T-cell (primary cell): ENCODE data around the gene MED26. TPM values are rescaled to one million over a fixed set of nuclear protein-coding genes. Genes with fewer than 3 reads are reported as not detected.

Experiments
- ATAC-seq, 4 experiments: fragments of 200-7000 bp in 3 of 4; fragments of 150-1000 bp in 1 of 4; cut with Tn5 transposase; replicated peaks in 1 of 4; 1 replicate in 3 of 4; 2 replicates in 1 of 4; pipeline ENCODE4 v1.10.0; 2021; ENCODE audit warnings: moderate library complexity in 3 of 4, mild to moderate bottlenecking in 2 of 4, moderate number of reproducible peaks in 1 of 4
- CTCF ChIA-PET, 2 donors: fragments of 300-600 bp; sonication (Branson Sonifier 250); formaldehyde crosslinking; loops; one replicate each; lab custom pipeline; 2022; ENCODE audit warnings: antibody characterized with exemption in 2 of 2; lab: Charles Lee
- POLR2A ChIA-PET, 2 donors: fragments of 300-600 bp; sonication (Branson Sonifier 250); formaldehyde crosslinking; loops; one replicate each; lab custom pipeline; 2022; ENCODE audit warnings: antibody characterized with exemption in 2 of 2; lab: Charles Lee
- DNase-seq, 35 experiments: peaks; one replicate each; pipeline versions ENCODE4 v3.0.0 to v3.0.0-alpha.2; 2013 to 2023
- H3K27ac ChIP-seq: one replicate; pipeline ENCODE4 v1.5.1; 2013; ENCODE audit warnings: low read length
- H3K27me3 ChIP-seq, 2 experiments: replicated peaks in 1 of 2; 1 replicate in 1 of 2; 2 replicates in 1 of 2; pipeline versions ENCODE4 v1.6.1 to v1.7.0; 2013; ENCODE audit warnings: low read length in 1 of 2, mixed read lengths in 1 of 2; ENCODE audit not compliant: control insufficient read depth in 2 of 2, insufficient read depth in 2 of 2; ENCODE audit errors: extremely low read depth in 1 of 2
- H3K36me3 ChIP-seq, 2 donors: 1 replicate in 1 of 2; 2 replicates in 1 of 2; pipeline versions ENCODE4 v1.6.1 to v1.7.0; 2013; ENCODE audit warnings: low read length in 1 of 2; ENCODE audit not compliant: control insufficient read depth in 2 of 2, insufficient read depth in 1 of 2; ENCODE audit errors: extremely low read depth in 1 of 2
- H3K4me1 ChIP-seq, 2 experiments: 1 replicate in 1 of 2; 2 replicates in 1 of 2; pipeline versions ENCODE4 v1.6.1 to v1.7.0; 2013; ENCODE audit warnings: low read length in 2 of 2, mixed read lengths in 1 of 2; ENCODE audit not compliant: insufficient read depth in 2 of 2, control insufficient read depth in 1 of 2; ENCODE audit errors: extremely low read depth in 1 of 2
- H3K4me3 ChIP-seq, 2 donors: 1 replicate in 1 of 2; 2 replicates in 1 of 2; pipeline versions ENCODE4 v1.5.1 to v1.7.0; 2013; ENCODE audit warnings: mild to moderate bottlenecking in 2 of 2, low read length in 1 of 2, moderate library complexity in 1 of 2; ENCODE audit not compliant: control insufficient read depth in 1 of 2; ENCODE audit errors: extremely low read depth in 1 of 2
- H3K9me3 ChIP-seq: 2 replicates; pipeline ENCODE4 v1.7.0; 2013
- H3K27ac Mint-ChIP-seq, 2 donors: one replicate each; pipeline ENCODE4 v1.8.0; 2020 to 2021; ENCODE audit warnings: mild to moderate bottlenecking in 2 of 2, mixed read lengths in 2 of 2
- H3K27me3 Mint-ChIP-seq, 2 donors: one replicate each; pipeline ENCODE4 v1.8.0; 2021 to 2022; ENCODE audit warnings: mixed read lengths in 2 of 2
- H3K36me3 Mint-ChIP-seq: one replicate; pipeline ENCODE4 v1.8.0; 2021; ENCODE audit warnings: mixed read lengths
- H3K4me1 Mint-ChIP-seq, 3 donors: one replicate each; pipeline ENCODE4 v1.8.0; 2020 to 2022; ENCODE audit warnings: mixed read lengths in 3 of 3, mild to moderate bottlenecking in 1 of 3
- H3K4me3 Mint-ChIP-seq, 3 donors: one replicate each; pipeline ENCODE4 v1.8.0; 2020 to 2022; ENCODE audit warnings: mild to moderate bottlenecking in 3 of 3, mixed read lengths in 3 of 3, moderate library complexity in 3 of 3
- H3K9me3 Mint-ChIP-seq, 3 donors: one replicate each; pipeline ENCODE4 v1.8.0; 2020 to 2022; ENCODE audit warnings: mixed read lengths in 3 of 3
- WGBS: methylation state at CpG from one replicate; pipeline ENCODE4 v1.1.5; 2013; ENCODE audit warnings: missing lambda C conversion rate; ENCODE audit not compliant: insufficient coverage; 5-methylcytosine and 5-hydroxymethylcytosine counted together
- total RNA-seq, 35 experiments: library from RNA in 6 of 35; stranded (reverse) in 6 of 35; fragments of 120-200 nt in 1 of 35; gene quantifications; one replicate each; pipeline versions ENCODE4 v1.2.1 to v1.2.4 and lab custom pipeline; 2013 to 2026

The MED26 gene
- total RNA-seq, 5 donors from 2014 or later (not counting 1 experiment from before 2014, with no cell fraction given): 14.7 to 42.0 (median 21.1) TPM

DNA sequence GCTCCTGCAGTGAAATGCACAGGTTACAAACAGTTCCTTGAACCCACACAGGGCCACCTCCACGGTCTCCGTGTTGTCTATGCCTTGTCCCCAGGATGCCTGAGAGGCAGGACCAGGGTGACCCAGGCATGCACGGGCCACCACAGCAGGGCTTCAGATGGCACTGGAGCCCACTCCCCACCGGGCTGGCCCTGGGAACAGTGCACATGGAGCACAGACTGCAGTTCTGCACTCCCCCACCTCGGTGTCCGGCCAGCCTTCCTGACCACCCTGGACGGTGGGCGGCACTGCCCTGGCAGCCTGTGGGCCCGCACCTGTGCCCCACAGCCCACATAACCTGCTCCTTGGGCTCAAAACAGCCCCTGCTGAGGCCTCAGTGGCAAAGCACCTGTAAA is 41.5 kb downstream of the MED26 start:
- peaks cover 53 to 85% of the 10 kb centered on the region in 2 experiments for H3K4me1 ChIP-seq
- ChIA-PET POLR2A (interaction anchor here (0.6 to 1.4 kb wide), 5 partner anchors 21 to 834 kb away, joined by 3 to 11 read pairs (median 4); no protein-coding TSS in a partner anchor), CTCF (interaction anchor here in 1 of 2 donors (0.6 to 1.4 kb wide), 4 partner anchors 20 to 63 kb away, joined by 5 to 6 read pairs (median 6); no protein-coding TSS in a partner anchor)
- Mint-ChIP-seq H3K27ac (peak overlapping the region; percentile 88 to 90), H3K4me1 (peaks cover 71 to 93% (median 89%) of the 10 kb centered on the region in 3 donors), H3K36me3 (no peaks in the 10 kb centered on the region), H3K27me3 (no peaks in the 10 kb centered on the region), H3K4me3 (peak overlapping the region; percentile 68 to 86 (median 73)), H3K9me3 (no peaks in the 10 kb centered on the region)
- H3K9me3 ChIP-seq: no peaks in the 10 kb centered on the region
- peak overlapping the region; percentile 76 for H3K27ac ChIP-seq
- H3K4me3 ChIP-seq: no peak overlapping the region
- DNase-seq (peak in 1 of 35 experiments; percentile 28), ATAC-seq (no peak)
- H3K36me3 ChIP-seq: peaks cover 3% of the 10 kb centered on the region in 2 donors
- no peaks in the 10 kb centered on the region for H3K27me3 ChIP-seq
- WGBS: 69% methylated on average over 8 of the region's 9 CpGs

DNA sequence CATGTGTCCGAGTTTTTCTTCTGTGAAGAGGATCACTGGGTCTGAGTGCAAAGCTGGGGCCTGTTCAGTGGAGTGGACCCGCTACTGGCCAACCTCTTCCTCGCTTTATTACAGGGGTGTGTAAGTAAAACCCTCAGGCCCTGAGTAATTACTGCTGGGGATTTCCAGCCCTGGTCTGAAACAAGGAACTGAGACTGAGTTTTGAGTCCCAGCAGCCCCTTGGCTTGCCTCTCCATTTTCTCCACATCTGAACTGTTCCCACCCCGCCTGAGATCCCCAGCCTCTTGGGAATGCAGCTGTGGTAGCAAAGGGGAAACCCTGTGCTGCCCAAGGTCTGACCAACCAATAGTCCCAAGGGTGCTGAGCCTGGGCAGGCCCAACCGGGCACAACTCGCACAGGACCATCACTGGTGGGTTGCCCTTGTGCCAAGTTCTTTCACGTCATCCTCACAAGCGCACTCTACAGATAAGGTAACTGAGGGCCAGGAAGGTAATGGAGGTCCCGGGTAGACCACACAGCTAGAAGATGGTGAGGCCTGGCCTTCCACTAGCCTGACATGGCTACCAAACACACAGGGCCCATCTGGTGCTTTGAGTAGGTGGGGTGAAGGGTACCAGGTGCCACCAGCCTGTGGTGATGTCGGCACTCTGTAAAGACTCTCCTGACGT is 42.1 kb downstream of the MED26 start:
- Histone ChIP-seq H3K27ac (peak overlapping the region; percentile 76), H3K9me3 (no peaks in the 10 kb centered on the region), H3K4me1 (peaks cover 53 to 91% of the 10 kb centered on the region in 2 experiments), H3K4me3 (no peak overlapping the region), H3K36me3 (peaks cover under 1 to 6% of the 10 kb centered on the region in 2 donors), H3K27me3 (no peaks in the 10 kb centered on the region)
- peak in 2 of 35 experiments; percentile 49 to 65 for DNase-seq
- Mint-ChIP-seq H3K36me3 (no peaks in the 10 kb centered on the region), H3K27me3 (no peaks in the 10 kb centered on the region), H3K4me3 (peak overlapping the region; percentile 34 to 86 (median 73)), H3K4me1 (peaks cover 74 to 93% (median 89%) of the 10 kb centered on the region in 3 donors), H3K9me3 (no peaks in the 10 kb centered on the region), H3K27ac (peak overlapping the region; percentile 88 to 90)
- 79% methylated on average over 7 of the region's 11 CpGs for WGBS
- ChIA-PET POLR2A (no interaction called here), CTCF (no interaction called here)
- no peak for ATAC-seq

DNA sequence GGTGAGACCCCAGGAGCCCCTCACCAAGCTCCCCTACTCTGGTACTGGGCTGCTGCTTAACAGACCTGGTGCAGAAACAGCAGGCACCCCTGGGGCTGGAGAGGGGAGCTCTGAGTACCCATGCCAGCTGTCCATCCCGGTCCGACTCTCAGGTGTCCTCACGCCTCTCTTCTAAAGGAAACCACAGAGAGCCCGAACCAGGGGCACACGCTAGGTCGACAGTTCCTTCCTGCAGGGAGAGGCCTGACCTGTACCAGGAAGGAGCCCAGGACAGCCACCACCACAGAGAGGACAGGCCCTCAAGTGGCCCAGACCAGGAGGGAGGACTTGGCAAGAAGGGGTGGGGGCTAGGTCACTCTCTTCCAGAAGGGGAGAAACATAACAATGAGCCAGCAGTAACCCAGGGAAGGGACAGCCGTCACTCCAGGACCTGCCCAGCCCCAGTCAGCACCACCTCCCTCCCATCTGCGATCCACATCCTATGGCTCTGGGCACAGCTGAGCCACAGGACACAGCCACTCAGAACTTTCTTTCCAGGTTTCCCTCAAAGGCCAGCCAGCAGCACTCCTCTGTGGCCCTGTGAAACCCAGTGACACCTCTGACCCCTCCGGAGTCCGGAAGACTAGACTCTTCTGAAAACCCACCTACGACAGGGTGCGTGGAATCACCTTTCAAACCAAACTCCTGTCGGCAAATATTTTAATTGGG is 42.8 kb downstream of the MED26 start:
- ChIA-PET POLR2A (interaction anchor here in 1 of 2 donors (0.9 to 1.5 kb wide), 2 partner anchors 42 to 261 kb away, joined by 3 to 10 read pairs; partner anchors contain the start of genes KLF2 and MED26), CTCF (interaction anchor here in 1 of 2 donors (1.3 to 1.8 kb wide), 4 partner anchors 12 to 41 kb away, joined by 3 to 11 read pairs (median 5); no protein-coding TSS in a partner anchor)
- peaks cover 53 to 96% of the 10 kb centered on the region in 2 experiments for H3K4me1 ChIP-seq
- H3K27me3 Mint-ChIP-seq: no peaks in the 10 kb centered on the region
- no peaks in the 10 kb centered on the region for H3K9me3 Mint-ChIP-seq
- peaks cover 76 to 91% (median 89%) of the 10 kb centered on the region in 3 donors for H3K4me1 Mint-ChIP-seq
- 43% methylated on average over 5 of the region's 13 CpGs for WGBS
- DNase-seq (no peak), ATAC-seq (no peak)
- H3K36me3 Mint-ChIP-seq: no peaks in the 10 kb centered on the region
- H3K36me3 ChIP-seq: peaks cover 0 to 6% of the 10 kb centered on the region in 2 donors
- peak overlapping the region; percentile 88 to 90 for H3K27ac Mint-ChIP-seq
- peak overlapping the region; percentile 76 for H3K27ac ChIP-seq
- H3K4me3 ChIP-seq: peak overlapping the region in 1 of 2 donors; percentile 40
- H3K4me3 Mint-ChIP-seq: peak overlapping the region; percentile 63 to 86 (median 73)
- no peaks in the 10 kb centered on the region for H3K9me3 ChIP-seq
- no peaks in the 10 kb centered on the region for H3K27me3 ChIP-seq

DNA sequence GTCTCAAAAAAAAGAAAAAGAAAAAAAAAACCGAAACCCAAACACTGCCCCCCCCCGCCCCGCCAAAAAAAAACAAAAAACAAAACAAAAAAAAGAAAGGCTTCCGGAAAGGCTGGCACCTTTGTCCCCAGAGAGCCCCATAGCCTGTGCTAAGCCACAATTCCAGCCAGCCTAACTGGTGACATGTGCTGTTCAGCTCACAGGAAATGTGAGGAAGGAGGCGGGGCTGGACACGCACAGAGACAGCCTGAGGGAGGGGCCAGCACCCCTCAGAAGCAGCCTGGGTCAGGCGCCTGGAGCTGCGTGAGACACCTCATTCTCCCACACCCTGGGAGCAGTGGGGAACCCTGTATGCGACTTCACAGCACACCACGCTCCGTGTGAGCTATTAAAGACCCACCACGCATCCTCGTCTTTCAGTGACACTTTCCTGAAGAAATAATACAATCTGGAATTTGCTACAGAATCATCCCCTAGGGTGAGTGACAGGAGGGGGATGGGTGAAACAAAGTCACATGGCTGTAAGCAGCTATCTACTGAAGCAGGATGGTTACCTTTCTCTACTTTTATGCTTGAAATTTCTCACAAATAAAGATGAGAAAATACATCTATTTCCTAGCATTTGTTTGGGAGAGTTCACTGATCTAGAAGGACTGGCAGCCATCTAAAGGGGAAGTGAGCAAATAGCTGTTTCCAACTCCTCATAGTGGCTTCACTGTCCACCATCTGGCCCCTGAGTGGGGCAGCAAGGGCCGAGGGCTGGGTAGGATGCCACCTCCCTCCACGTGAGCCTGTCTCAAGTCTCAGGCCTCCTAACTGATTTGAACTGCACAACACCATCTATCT is 43.5 kb downstream of the MED26 start:
- Histone ChIP-seq H3K27ac (peak overlapping the region; percentile 76), H3K4me1 (peaks cover 53 to 90% of the 10 kb centered on the region in 2 experiments), H3K36me3 (peaks cover 0 to 8% of the 10 kb centered on the region in 2 donors), H3K4me3 (peak overlapping the region; percentile 40 to 58), H3K9me3 (no peaks in the 10 kb centered on the region), H3K27me3 (no peaks in the 10 kb centered on the region)
- ChIA-PET POLR2A (interaction anchor here (0.7 to 1.5 kb wide), 7 partner anchors 11 to 260 kb away, joined by 3 to 13 read pairs (median 7); partner anchors contain the start of genes MED26 (in 2 of the 2) and KLF2 (in 1 of the 2)), CTCF (interaction anchor here (0.6 to 1.8 kb wide), 10 partner anchors 11 to 185 kb away, joined by 3 to 11 read pairs (median 5); no protein-coding TSS in a partner anchor)
- Mint-ChIP-seq H3K9me3 (no peaks in the 10 kb centered on the region), H3K27ac (peak overlapping the region; percentile 88 to 90), H3K4me1 (peaks cover 83 to 89% (median 88%) of the 10 kb centered on the region in 3 donors), H3K4me3 (peak overlapping the region; percentile 63 to 86 (median 73)), H3K36me3 (peaks cover under 1% of the 10 kb centered on the region), H3K27me3 (no peaks in the 10 kb centered on the region)
- ATAC-seq (peak; percentile 83 to 86 (median 84)), DNase-seq (peak; percentile 64 to 98 (median 90))
- WGBS: 0% methylated on average over 2 of the region's 15 CpGs

DNA sequence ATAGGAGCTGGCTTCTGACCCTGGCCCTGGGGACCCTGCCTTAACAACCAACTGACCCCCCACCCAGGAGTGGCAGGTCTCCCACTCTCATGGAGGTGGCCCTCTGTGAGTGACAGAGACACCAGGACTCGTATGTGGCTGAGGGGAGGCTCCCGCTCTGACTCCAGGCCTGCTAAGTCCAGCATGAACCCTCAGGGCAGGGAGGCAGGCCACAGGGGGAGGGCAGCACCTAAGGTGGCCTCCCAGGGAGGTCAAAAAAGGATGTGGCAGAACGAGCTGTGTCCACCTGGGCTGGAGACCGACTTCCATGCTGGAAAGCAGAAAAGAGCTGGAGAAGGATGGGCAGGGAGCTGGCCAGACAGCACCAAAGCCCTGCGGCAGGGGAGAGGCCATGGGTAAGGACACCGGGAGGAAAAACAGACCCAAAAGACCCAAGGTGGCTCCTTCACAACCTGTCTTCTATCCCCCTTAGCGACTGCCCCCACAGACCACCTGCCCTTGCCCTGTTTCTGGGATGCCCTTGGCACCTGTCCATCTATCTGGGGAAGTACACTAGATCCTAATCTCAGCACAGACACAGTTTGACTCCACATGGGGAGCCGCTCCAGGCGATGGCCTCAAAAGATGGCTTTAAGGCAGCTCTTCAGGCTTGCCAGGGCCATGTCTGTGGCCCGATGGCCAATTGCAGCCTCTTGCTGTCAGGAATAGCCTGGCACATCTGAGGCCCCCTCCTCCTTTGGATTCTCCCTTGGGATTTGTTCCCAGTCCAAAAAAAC is 45.3 kb downstream of the MED26 start:
- H3K27me3 ChIP-seq: no peaks in the 10 kb centered on the region
- H3K4me1 ChIP-seq: peaks cover 38 to 75% of the 10 kb centered on the region in 2 experiments
- H3K4me1 Mint-ChIP-seq: peaks cover 73 to 81% (median 79%) of the 10 kb centered on the region in 3 donors
- WGBS: 92% methylated on average over 10 of the region's 10 CpGs
- no peak for DNase-seq
- H3K27ac ChIP-seq: peak overlapping the region; percentile 61
- ChIA-PET CTCF (no interaction called here), POLR2A (no interaction called here)
- ATAC-seq: no peak
- H3K36me3 Mint-ChIP-seq: peaks cover 9% of the 10 kb centered on the region
- H3K27ac Mint-ChIP-seq: peak overlapping the region; percentile 88 to 90
- peak overlapping the region in 2 of 3 donors; percentile 28 to 50 for H3K4me3 Mint-ChIP-seq
- peaks cover 0 to 24% of the 10 kb centered on the region in 2 donors for H3K36me3 ChIP-seq
- no peaks in the 10 kb centered on the region for H3K9me3 ChIP-seq
- H3K9me3 Mint-ChIP-seq: no peaks in the 10 kb centered on the region
- H3K4me3 ChIP-seq: no peak overlapping the region
- H3K27me3 Mint-ChIP-seq: no peaks in the 10 kb centered on the region
